Lung (tissue), 12 donors: Measurements from ENCODE around the gene SLC6A17. TPM values are rescaled to one million over a fixed set of nuclear protein-coding genes. Genes with fewer than 3 reads are reported as not detected.

ENCODE experiments used
- ATAC-seq: fragments of 200-7000 bp; cut with Tn5 transposase; one replicate; pipeline ENCODE4 v1.9.1; 2020; ENCODE audit warnings: moderate number of reproducible peaks; ENCODE audit not compliant: insufficient read depth, low FRiP score
- DNase-seq, 3 donors: peaks; one replicate each; pipeline ENCODE4 v3.0.0-alpha.2; 2013 to 2017
- H3K27ac ChIP-seq, 2 donors: one replicate each; pipeline ENCODE4 v1.5.1; 2013; ENCODE audit warnings: mild to moderate bottlenecking in 2 of 2, moderate library complexity in 2 of 2, control low read depth in 1 of 2, inconsistent platforms in 1 of 2, low read depth in 1 of 2, low read length in 1 of 2
- H3K27me3 ChIP-seq, 3 donors: one replicate each; pipeline ENCODE4 v1.5.1; 2013; ENCODE audit warnings: low read length in 2 of 3; ENCODE audit not compliant: control insufficient read depth in 3 of 3, insufficient read depth in 3 of 3
- H3K36me3 ChIP-seq, 4 donors: one replicate each; pipeline ENCODE4 v1.5.1; 2013; ENCODE audit warnings: low read length in 4 of 4, mild to moderate bottlenecking in 1 of 4, moderate library complexity in 1 of 4; ENCODE audit not compliant: control insufficient read depth in 4 of 4, insufficient read depth in 4 of 4
- H3K4me1 ChIP-seq, 5 donors: one replicate each; pipeline ENCODE4 v1.5.1; 2013; ENCODE audit warnings: low read length in 5 of 5, mild to moderate bottlenecking in 2 of 5, moderate library complexity in 1 of 5; ENCODE audit not compliant: control insufficient read depth in 5 of 5, insufficient read depth in 5 of 5
- H3K4me3 ChIP-seq: one replicate; pipeline ENCODE4 v1.5.1; 2013; ENCODE audit warnings: mild to moderate bottlenecking, control low read depth, moderate library complexity
- H3K9ac ChIP-seq, 2 donors: one replicate each; pipeline ENCODE4 v1.5.1; 2013; ENCODE audit warnings: low read length in 2 of 2, control low read depth in 1 of 2; ENCODE audit not compliant: insufficient read depth in 1 of 2
- H3K9me3 ChIP-seq, 4 donors: one replicate each; pipeline ENCODE4 v1.5.1; 2013; ENCODE audit warnings: low read length in 3 of 4, mild to moderate bottlenecking in 1 of 4, moderate library complexity in 1 of 4; ENCODE audit not compliant: control insufficient read depth in 4 of 4, insufficient read depth in 3 of 4
- WGBS, 2 donors: extraction: QIAGEN DNeasy Blood & Tissue Kit; methylation state at CpG; one replicate each; pipeline ENCODE4 v1.1.7; 2013; 5-methylcytosine and 5-hydroxymethylcytosine counted together
- polyA plus RNA-seq, 2 donors: library from polyadenylated mRNA; stranded (reverse); fragments of 200-250 nt; gene quantifications; one replicate each; pipeline ENCODE4 v1.2.1, GENCODE V29; 2013
- total RNA-seq, 2 donors: library from RNA; depleted of rRNA in 1 of 2; stranded (reverse); fragments of >200 nt in 1 of 2; gene quantifications; one replicate each; pipeline ENCODE4 v1.2.1, GENCODE V29; 2014 to 2021
- TF ChIP-seq, protein P1 (sequence below): IDR thresholded peaks from 2 replicates; pipeline ENCODE4 v1.5.1; 2012; ENCODE audit warnings: mild to moderate bottlenecking; ENCODE audit errors: control extremely low read depth, extremely low read depth
- donor health status: control.
- donor health status: control.
- donor health status: Bipolar disorder and iron deficiency.
- donor health status: healthy.
- donor health status: DM: yes; HTN: yes; CAD: no.

The SLC6A17 gene
- total and polyA plus RNA-seq, 4 donors: 0.02 to 0.09 (median 0.03) TPM

DNA sequence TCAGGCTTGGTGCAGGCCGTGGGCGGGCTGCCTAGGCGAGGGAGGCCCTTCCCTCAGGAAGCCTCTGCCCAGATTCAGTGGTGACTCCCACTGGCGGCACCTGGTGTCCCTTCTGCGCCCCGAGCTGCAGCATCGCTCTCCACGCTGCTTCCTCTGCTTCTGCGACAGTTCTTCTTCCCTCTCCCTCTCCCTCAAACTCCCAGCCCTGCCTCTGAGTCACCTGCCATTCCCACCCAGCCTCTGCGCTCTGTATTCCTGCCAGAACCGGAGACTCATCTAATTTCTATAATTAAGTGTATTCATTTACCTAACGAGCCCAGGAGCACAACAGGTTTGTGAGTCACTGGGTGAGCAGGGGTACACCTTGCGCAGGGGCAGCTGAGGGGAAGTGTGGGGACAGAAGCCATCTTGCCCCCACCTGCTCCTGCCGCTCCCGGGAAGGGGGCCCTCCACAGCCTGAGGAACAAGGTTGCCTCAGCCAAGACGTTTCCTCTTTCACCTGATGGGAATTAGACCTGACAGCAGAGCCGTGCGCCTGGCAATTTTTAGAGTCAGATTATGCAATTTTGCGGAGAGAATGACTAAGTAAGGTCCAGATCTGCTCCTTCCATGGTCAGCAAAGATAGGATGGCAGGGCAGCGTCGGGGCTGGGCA is 79.2 kb downstream of the SLC6A17 start:
- Histone ChIP-seq H3K27me3 (no peaks in the 10 kb centered on the region), H3K4me3 (no peak overlapping the region), H3K4me1 (peaks cover 0 to under 1% (median 0%) of the 10 kb centered on the region in 5 donors), H3K27ac (no peak overlapping the region), H3K9me3 (peaks cover 0 to 13% (median 2%) of the 10 kb centered on the region in 4 donors), H3K36me3 (peaks cover 0 to 25% (median 0%) of the 10 kb centered on the region in 4 donors), H3K9ac (no peak overlapping the region)
- DNase-seq: no peak
- no peak for ATAC-seq
- TF ChIP-seq, protein P1, sequence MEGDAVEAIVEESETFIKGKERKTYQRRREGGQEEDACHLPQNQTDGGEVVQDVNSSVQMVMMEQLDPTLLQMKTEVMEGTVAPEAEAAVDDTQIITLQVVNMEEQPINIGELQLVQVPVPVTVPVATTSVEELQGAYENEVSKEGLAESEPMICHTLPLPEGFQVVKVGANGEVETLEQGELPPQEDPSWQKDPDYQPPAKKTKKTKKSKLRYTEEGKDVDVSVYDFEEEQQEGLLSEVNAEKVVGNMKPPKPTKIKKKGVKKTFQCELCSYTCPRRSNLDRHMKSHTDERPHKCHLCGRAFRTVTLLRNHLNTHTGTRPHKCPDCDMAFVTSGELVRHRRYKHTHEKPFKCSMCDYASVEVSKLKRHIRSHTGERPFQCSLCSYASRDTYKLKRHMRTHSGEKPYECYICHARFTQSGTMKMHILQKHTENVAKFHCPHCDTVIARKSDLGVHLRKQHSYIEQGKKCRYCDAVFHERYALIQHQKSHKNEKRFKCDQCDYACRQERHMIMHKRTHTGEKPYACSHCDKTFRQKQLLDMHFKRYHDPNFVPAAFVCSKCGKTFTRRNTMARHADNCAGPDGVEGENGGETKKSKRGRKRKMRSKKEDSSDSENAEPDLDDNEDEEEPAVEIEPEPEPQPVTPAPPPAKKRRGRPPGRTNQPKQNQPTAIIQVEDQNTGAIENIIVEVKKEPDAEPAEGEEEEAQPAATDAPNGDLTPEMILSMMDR: no peak
- WGBS, 2 donors: 73 to 84% methylated on average over 21 of the region's 21 CpGs

DNA sequence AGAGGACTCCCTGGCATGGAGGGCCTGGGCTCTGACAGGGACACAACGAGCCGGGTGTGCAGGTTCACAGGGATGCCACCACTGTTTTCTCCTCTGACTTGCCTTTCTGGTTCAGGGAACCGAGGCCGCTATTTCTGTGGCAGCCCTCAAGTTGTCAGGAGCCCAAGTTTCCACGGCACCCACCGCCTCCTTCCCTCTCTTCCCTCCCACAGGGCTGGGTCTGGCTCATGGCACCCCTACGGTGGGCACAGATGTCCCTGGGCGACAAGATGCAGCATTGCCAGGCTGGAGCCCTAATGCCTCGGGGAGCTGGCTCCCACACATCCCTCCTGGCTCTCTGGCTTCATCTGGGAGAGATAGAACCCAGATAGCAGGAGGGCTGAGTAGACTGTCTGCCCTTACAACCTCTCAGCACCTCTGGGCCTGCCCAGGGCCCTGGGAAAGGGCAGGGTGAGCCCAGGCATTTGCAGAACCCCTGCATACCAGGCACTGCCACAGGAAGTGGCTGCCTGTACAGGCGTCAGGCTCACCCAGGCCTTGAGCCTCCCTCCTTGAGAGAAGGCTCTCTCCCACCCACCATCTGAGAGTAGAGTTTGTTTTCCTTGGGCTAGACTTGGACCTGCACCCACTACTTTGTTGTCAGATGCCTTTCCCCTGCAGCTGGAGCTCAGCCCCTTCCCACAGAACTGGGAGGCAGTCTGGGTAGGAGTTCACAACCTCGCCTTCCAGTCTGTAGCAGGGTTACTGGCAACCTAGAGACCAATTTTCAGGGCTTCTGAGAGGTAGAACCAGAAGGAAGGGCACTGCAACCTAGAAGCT is 80.3 kb downstream of the SLC6A17 start:
- ATAC-seq: no peak

DNA sequence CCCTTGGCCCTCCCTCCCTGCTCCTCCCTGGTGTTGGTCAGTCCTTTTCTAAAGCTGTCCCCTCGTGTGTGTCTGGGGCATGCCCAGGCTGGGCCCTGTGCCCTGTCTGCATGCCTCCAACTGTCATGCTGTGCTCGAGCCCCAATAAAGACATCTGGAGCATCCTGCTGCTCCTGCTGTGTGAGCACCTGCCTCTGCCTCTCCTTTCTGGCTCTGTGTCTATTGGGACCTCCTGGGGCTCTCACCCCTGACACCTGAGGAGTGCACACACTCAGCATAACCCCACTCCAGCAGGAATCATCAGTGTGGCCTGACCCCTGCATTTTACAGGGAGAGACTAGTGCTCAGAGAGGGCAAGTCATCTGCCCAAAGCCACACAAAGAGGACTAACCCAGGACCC is 83.6 kb downstream of the SLC6A17 start:
- DNase-seq (no peak), ATAC-seq (no peak)
- TF ChIP-seq, protein P1: no peak
- Histone ChIP-seq H3K27ac (no peak overlapping the region), H3K4me1 (peaks cover 0 to 10% (median 6%) of the 10 kb centered on the region in 5 donors), H3K36me3 (peaks cover 0 to 16% (median 0%) of the 10 kb centered on the region in 4 donors), H3K4me3 (no peak overlapping the region), H3K27me3 (peaks cover 0 to 5% (median 0%) of the 10 kb centered on the region in 3 donors), H3K9ac (no peak overlapping the region), H3K9me3 (peaks cover 0 to 13% (median 2%) of the 10 kb centered on the region in 4 donors)
- 78 to 87% methylated on average over 2 of the region's 2 CpGs for WGBS, 2 donors

More for the DNA sequence above, 80.3 kb downstream of the SLC6A17 start:
- H3K9ac ChIP-seq: no peak overlapping the region
- 84 to 86% methylated on average over 11 of the region's 11 CpGs for WGBS, 2 donors
- H3K36me3 ChIP-seq: peaks cover 0 to 26% (median 0%) of the 10 kb centered on the region in 4 donors
- H3K27me3 ChIP-seq: no peaks in the 10 kb centered on the region
- TF ChIP-seq, protein P1: no peak
- H3K9me3 ChIP-seq: peaks cover 0 to 13% (median 2%) of the 10 kb centered on the region in 4 donors
- H3K4me3 ChIP-seq: no peak overlapping the region
- no peak overlapping the region for H3K27ac ChIP-seq
- peaks cover 0 to 9% (median 4%) of the 10 kb centered on the region in 5 donors for H3K4me1 ChIP-seq
- DNase-seq: no peak
